Osteocyte (in vitro differentiated cells): Measurements from ENCODE around the gene FAM53B. TPM values are rescaled to one million over a fixed set of nuclear protein-coding genes. Genes with fewer than 3 reads are reported as not detected.

Experiments
- DNase-seq: peaks from one replicate; pipeline ENCODE4 v3.0.0; 2021; ENCODE audit warnings: mixed read lengths; ENCODE audit not compliant: unreplicated experiment; ENCODE audit errors: extremely low spot score
- H3K27ac Mint-ChIP-seq: one replicate; pipeline ENCODE4 v1.8.0; 2021; ENCODE audit warnings: mild to moderate bottlenecking, mixed read lengths; ENCODE audit not compliant: unreplicated experiment
- H3K27me3 Mint-ChIP-seq: one replicate; pipeline ENCODE4 v1.8.0; 2021; ENCODE audit warnings: mixed read lengths; ENCODE audit not compliant: unreplicated experiment
- H3K36me3 Mint-ChIP-seq: one replicate; pipeline ENCODE4 v1.8.0; 2021; ENCODE audit warnings: mixed read lengths; ENCODE audit not compliant: unreplicated experiment
- H3K4me1 Mint-ChIP-seq: one replicate; pipeline ENCODE4 v1.8.0; 2021; ENCODE audit warnings: mixed read lengths; ENCODE audit not compliant: unreplicated experiment
- H3K4me3 Mint-ChIP-seq: one replicate; pipeline ENCODE4 v1.8.0; 2021; ENCODE audit warnings: mild to moderate bottlenecking, moderate library complexity, mixed read lengths; ENCODE audit not compliant: unreplicated experiment
- H3K9me3 Mint-ChIP-seq: one replicate; pipeline ENCODE4 v1.8.0; 2021; ENCODE audit warnings: mixed read lengths; ENCODE audit not compliant: unreplicated experiment
- CTCF ChIP-seq: fragments of 200-600 bp; sonication (generic); IDR thresholded peaks from 2 replicates; pipeline ENCODE4 v1.5.0; 2021; ENCODE audit warnings: antibody characterized with exemption, mild to moderate bottlenecking, moderate library complexity
- total RNA-seq: library from RNA; stranded (reverse); gene quantifications from 2 replicates; pipeline ENCODE4 v1.2.1, GENCODE V29; 2021

The FAM53B gene
- total RNA-seq, 1 donor from 2014 or later, result 14.7 TPM

GRCh38 chr10:124572751-124573150 lies 171.4 kb downstream of the FAM53B start:
- H3K4me1 Mint-ChIP-seq, result no peaks in the 10 kb centered on the region
- no peak overlapping the region for H3K4me3 Mint-ChIP-seq
- no peak for TF ChIP-seq CTCF
- no peaks in the 10 kb centered on the region for H3K9me3 Mint-ChIP-seq
- no peaks in the 10 kb centered on the region for H3K36me3 Mint-ChIP-seq
- peaks cover 11% of the 10 kb centered on the region for H3K27me3 Mint-ChIP-seq
- no peak for DNase-seq
- H3K27ac Mint-ChIP-seq, result no peak overlapping the region

GRCh38 chr10:124570646-124571045 lies 173.5 kb downstream of the FAM53B start:
- Mint-ChIP-seq H3K36me3 (no peaks in the 10 kb centered on the region), H3K9me3 (no peaks in the 10 kb centered on the region), H3K4me1 (peaks cover under 1% of the 10 kb centered on the region), H3K27me3 (peaks cover 11% of the 10 kb centered on the region), H3K4me3 (no peak overlapping the region), H3K27ac (no peak overlapping the region)
- TF ChIP-seq CTCF, result no peak
- DNase-seq, result no peak

GRCh38 chr10:124569623-124570470 lies 174.3 kb downstream of the FAM53B start:
- Mint-ChIP-seq H3K4me3 (no peak overlapping the region), H3K27ac (no peak overlapping the region), H3K36me3 (no peaks in the 10 kb centered on the region), H3K4me1 (peaks cover 7% of the 10 kb centered on the region), H3K9me3 (no peaks in the 10 kb centered on the region), H3K27me3 (peaks cover 7% of the 10 kb centered on the region)
- no peak for TF ChIP-seq CTCF
- DNase-seq, result no peak

Other genes starting within 250 kb of the FAM53B start
- 21.9 and 22.0 TPM in 2 replicates for gene EEF1AKMT2, start 47.5 kb upstream of the FAM53B start, total RNA-seq
- 13.9 and 15.4 TPM in 2 replicates for gene ABRAXAS2, start 57.4 kb upstream of the FAM53B start, total RNA-seq
- 26.4 and 26.8 TPM in 2 replicates for gene ZRANB1, start 197.7 kb upstream of the FAM53B start, total RNA-seq